HEK293 (cell line): ENCODE measurements around the gene UTRN.

Experiments used
- CTCF ChIA-PET: fragments of 350-600 bp; formaldehyde crosslinking; extraction: SDS; loops from one replicate; lab custom pipeline; 2021; ENCODE audit warnings: antibody characterized with exemption; lab: Yijun Ruan, JAX
- POLR2A ChIA-PET: fragments of 300-600 bp; formaldehyde crosslinking; extraction: SDS; loops from one replicate; lab custom pipeline; 2020; ENCODE audit warnings: antibody characterized with exemption, inconsistent platforms; lab: Yijun Ruan, JAX
- H3K27ac ChIP-seq: fragments of 200-500 bp; sonication (Bioruptor generic); 2 replicates; pipeline ENCODE4 v1.5.1; 2014; ENCODE audit warnings: low read depth, low read length, control low read depth, inconsistent platforms; ENCODE audit errors: extremely low read depth
- H3K36me3 ChIP-seq, 2 experiments: fragments of 200-500 bp in 1 of 2; sonication (Bioruptor generic) in 1 of 2; 1 replicate in 1 of 2; 2 replicates in 1 of 2; pipeline ENCODE4 v1.5.1; 2014 to 2017; ENCODE audit warnings: inconsistent platforms in 2 of 2, low read length in 2 of 2; ENCODE audit not compliant: control insufficient read depth in 2 of 2, insufficient read depth in 1 of 2
- H3K4me1 ChIP-seq: fragments of 200-500 bp; sonication (Bioruptor generic); 2 replicates; pipeline ENCODE4 v1.5.1; 2014; ENCODE audit warnings: mild to moderate bottlenecking, low read length, inconsistent platforms; ENCODE audit not compliant: control insufficient read depth, insufficient read depth
- H3K4me3 ChIP-seq: 2 replicates; pipeline ENCODE4 v1.5.1; 2011; ENCODE audit warnings: low read depth, mild to moderate bottlenecking, control low read depth, low read length, moderate library complexity
- H3K9me3 ChIP-seq: fragments of 200-500 bp; sonication (Bioruptor generic); 2 replicates; pipeline ENCODE4 v1.5.1; 2014; ENCODE audit warnings: low read depth, low read length, inconsistent platforms; ENCODE audit not compliant: control insufficient read depth, insufficient read depth
- EGR2 ChIP-seq: fragments of 450-650 bp; formaldehyde crosslinking; IDR thresholded peaks from 2 replicates; pipeline ENCODE4 v1.5.1; 2016; ENCODE audit warnings: low read depth, missing biosample characterization, missing genetic modification characterization
- GLIS1 ChIP-seq: fragments of 450-650 bp; formaldehyde crosslinking; IDR thresholded peaks from 2 replicates; pipeline ENCODE4 v1.5.1; 2016; ENCODE audit warnings: missing biosample characterization, missing genetic modification characterization
- HOXA7 ChIP-seq: sonication (generic); formaldehyde crosslinking; IDR thresholded peaks from 2 replicates; pipeline ENCODE4 v1.8.1; 2022; ENCODE audit warnings: missing genetic modification reagents, borderline replicate concordance
- KLF1 ChIP-seq: fragments of 450-650 bp; formaldehyde crosslinking; IDR thresholded peaks from 2 replicates; pipeline ENCODE4 v1.5.1; 2016; ENCODE audit warnings: missing biosample characterization, missing genetic modification characterization
- OVOL3 ChIP-seq: fragments of 450-650 bp; formaldehyde crosslinking; IDR thresholded peaks from 2 replicates; pipeline ENCODE4 v1.5.1; 2016; ENCODE audit warnings: missing biosample characterization, missing genetic modification characterization
- WT1 ChIP-seq: fragments of 450-650 bp; formaldehyde crosslinking; IDR thresholded peaks from 2 replicates; pipeline ENCODE4 v1.5.1; 2016; ENCODE audit warnings: missing biosample characterization, missing genetic modification characterization
- ZBTB11 ChIP-seq: fragments of 450-650 bp; formaldehyde crosslinking; conservative IDR thresholded peaks from 2 replicates; pipeline ENCODE4 v1.5.1; 2016; ENCODE audit warnings: low read depth, missing biosample characterization, missing genetic modification characterization
- ZFP3 ChIP-seq: fragments of 450-650 bp; formaldehyde crosslinking; IDR thresholded peaks from 2 replicates; pipeline ENCODE4 v1.5.1; 2016; ENCODE audit warnings: low read depth, missing biosample characterization, missing genetic modification characterization
- ZNF133 ChIP-seq: fragments of 450-650 bp; formaldehyde crosslinking; IDR thresholded peaks from 2 replicates; pipeline ENCODE4 v1.5.1; 2016; ENCODE audit warnings: missing biosample characterization, missing genetic modification characterization
- ZNF140 ChIP-seq: fragments of 450-650 bp; formaldehyde crosslinking; IDR thresholded peaks from 2 replicates; pipeline ENCODE4 v1.5.1; 2016; ENCODE audit warnings: missing biosample characterization, missing genetic modification characterization
- ZNF211 ChIP-seq: fragments of 450-650 bp; formaldehyde crosslinking; IDR thresholded peaks from 2 replicates; pipeline ENCODE4 v1.5.1; 2016; ENCODE audit warnings: low read depth, missing biosample characterization, missing genetic modification characterization
- ZNF280C ChIP-seq: fragments of 450-650 bp; formaldehyde crosslinking; IDR thresholded peaks from 2 replicates; pipeline ENCODE4 v1.5.1; 2016; ENCODE audit warnings: missing biosample characterization, missing genetic modification characterization
- ZNF302 ChIP-seq: fragments of 450-650 bp; formaldehyde crosslinking; IDR thresholded peaks from 2 replicates; pipeline ENCODE4 v1.5.1; 2016; ENCODE audit warnings: missing biosample characterization, missing genetic modification characterization, low read depth
- ZNF341 ChIP-seq: fragments of 450-650 bp; formaldehyde crosslinking; IDR thresholded peaks from 2 replicates; pipeline ENCODE4; 2016; ENCODE audit warnings: low read depth, missing biosample characterization, missing genetic modification characterization
- ZNF555 ChIP-seq: fragments of 450-650 bp; formaldehyde crosslinking; conservative IDR thresholded peaks from 2 replicates; pipeline ENCODE4 v1.5.1; 2017; ENCODE audit warnings: missing biosample characterization, mild to moderate bottlenecking, missing genetic modification characterization, inconsistent platforms
- ZNF571 ChIP-seq: fragments of 450-650 bp; formaldehyde crosslinking; IDR thresholded peaks from 2 replicates; pipeline ENCODE4 v1.5.0; 2017; ENCODE audit warnings: missing biosample characterization, missing genetic modification characterization
- ZNF645 ChIP-seq: fragments of 450-650 bp; formaldehyde crosslinking; IDR thresholded peaks from 2 replicates; pipeline ENCODE4; 2016; ENCODE audit warnings: missing biosample characterization, missing genetic modification characterization
- ZNF654 ChIP-seq: fragments of 450-650 bp; formaldehyde crosslinking; IDR thresholded peaks from 2 replicates; pipeline ENCODE4 v1.5.1; 2016; ENCODE audit warnings: low read depth, missing biosample characterization, missing genetic modification characterization
- ZNF837 ChIP-seq: fragments of 450-650 bp; formaldehyde crosslinking; IDR thresholded peaks from 2 replicates; pipeline ENCODE4 v1.5.1; 2016; ENCODE audit warnings: missing biosample characterization, missing genetic modification characterization

Gene UTRN

GRCh38 chr6:144277174-144277573, 8.0 kb upstream of the UTRN start:
- peak; percentile 40; the same call in 1 of the 2 replicates for TF ChIP-seq ZNF140
- TF ChIP-seq ZNF341, result no peak
- TF ChIP-seq OVOL3 (tag by site-specific recombination), result no peak
- TF ChIP-seq ZNF555 (tag by site-specific recombination), result no peak
- CTCF ChIA-PET, result interaction anchor here (0.6 to 2.1 kb wide), 2 partner anchors 59 to 61 kb away, joined by 4 to 6 read pairs; no protein-coding TSS in a partner anchor
- Histone ChIP-seq H3K9me3 (no peaks in the 10 kb centered on the region), H3K4me1 (no peaks in the 10 kb centered on the region), H3K27ac (no peak overlapping the region), H3K36me3 (no peaks in the 10 kb centered on the region), H3K4me3 (no peak overlapping the region)
- POLR2A ChIA-PET, result interaction anchor here (0.8 kb wide), 1 partner anchor 11 kb away, joined by 3 read pairs; no protein-coding TSS in a partner anchor

GRCh38 chr6:144277605-144278227, 7.4 kb upstream of the UTRN start:
- no peaks in the 10 kb centered on the region for H3K4me1 ChIP-seq
- no peak overlapping the region for H3K27ac ChIP-seq
- H3K9me3 ChIP-seq, result no peaks in the 10 kb centered on the region
- POLR2A ChIA-PET, result interaction anchor here (0.8 kb wide), 1 partner anchor 12 kb away, joined by 3 read pairs; no protein-coding TSS in a partner anchor
- no peak overlapping the region for H3K4me3 ChIP-seq
- CTCF ChIA-PET, result interaction anchor here (0.6 to 2.1 kb wide), 4 partner anchors 11 to 61 kb away, joined by 4 to 6 read pairs (median 4); no protein-coding TSS in a partner anchor
- peak; percentile 56; the same call in 1 of the 2 replicates for TF ChIP-seq ZNF133
- TF ChIP-seq ZNF654 (tag by site-specific recombination), result no peak
- no peaks in the 10 kb centered on the region for H3K36me3 ChIP-seq

- ChIA-PET CTCF (interaction anchor here (0.5 to 2.1 kb wide), 3 partner anchors 59 to 181 kb away, joined by 4 to 8 read pairs (median 6); no protein-coding TSS in a partner anchor), POLR2A (no interaction called here)
- H3K36me3 ChIP-seq, result no peaks in the 10 kb centered on the region
- H3K4me3 ChIP-seq, result no peak overlapping the region
- no peak overlapping the region for H3K27ac ChIP-seq
- TF ChIP-seq KLF1 (tag by site-specific recombination) (peak; percentile 46; the same call in 1 of the 2 replicates), HOXA7 (CRISPR knock-in tag) (no peak)
- no peaks in the 10 kb centered on the region for H3K9me3 ChIP-seq
- peaks cover 1% of the 10 kb centered on the region; the same call in 1 of the 2 replicates for H3K4me1 ChIP-seq
Measured at GRCh38 chr6:144278659-144279314, 6.3 kb upstream of the UTRN start.

- ChIA-PET CTCF (interaction anchor here (0.5 to 0.7 kb wide), 2 partner anchors 8 to 180 kb away, joined by 3 to 8 read pairs; no protein-coding TSS in a partner anchor), POLR2A (no interaction called here)
- H3K4me3 ChIP-seq, result no peak overlapping the region
- no peaks in the 10 kb centered on the region for H3K36me3 ChIP-seq
- H3K4me1 ChIP-seq, result peaks cover 3% of the 10 kb centered on the region; the same call in 1 of the 2 replicates
- no peaks in the 10 kb centered on the region for H3K9me3 ChIP-seq
- no peak overlapping the region for H3K27ac ChIP-seq
- TF ChIP-seq ZNF645 (tag by site-specific recombination) (no peak), ZNF302 (tag by site-specific recombination) (no peak), GLIS1 (tag by site-specific recombination) (no peak), WT1 (tag by site-specific recombination) (no peak), ZFP3 (tag by site-specific recombination) (no peak), ZNF280C (tag by site-specific recombination) (no peak), ZBTB11 (no peak), ZNF211 (no peak), EGR2 (no peak), ZNF837 (tag by site-specific recombination) (no peak), ZNF571 (no peak)
Measured at GRCh38 chr6:144279484-144280150, 5.5 kb upstream of the UTRN start.
